HG03571 (cell line): ENCODE results near the gene PTTG2.
A peak's percentile ranks its signal among the peaks of the same experiment; 100 is the strongest.
"Not testable (repeated sequence)": the region's sequence is repeated elsewhere in the genome, so short reads cannot be mapped to it uniquely, and the experiment has no call there.

Experiments used
- ATAC-seq: cut with Tn5 transposase; IDR thresholded peaks from one replicate; pipeline ENCODE4 v1.9.1; 2021; ENCODE audit not compliant: unreplicated experiment

PTTG2 gene

DNA sequence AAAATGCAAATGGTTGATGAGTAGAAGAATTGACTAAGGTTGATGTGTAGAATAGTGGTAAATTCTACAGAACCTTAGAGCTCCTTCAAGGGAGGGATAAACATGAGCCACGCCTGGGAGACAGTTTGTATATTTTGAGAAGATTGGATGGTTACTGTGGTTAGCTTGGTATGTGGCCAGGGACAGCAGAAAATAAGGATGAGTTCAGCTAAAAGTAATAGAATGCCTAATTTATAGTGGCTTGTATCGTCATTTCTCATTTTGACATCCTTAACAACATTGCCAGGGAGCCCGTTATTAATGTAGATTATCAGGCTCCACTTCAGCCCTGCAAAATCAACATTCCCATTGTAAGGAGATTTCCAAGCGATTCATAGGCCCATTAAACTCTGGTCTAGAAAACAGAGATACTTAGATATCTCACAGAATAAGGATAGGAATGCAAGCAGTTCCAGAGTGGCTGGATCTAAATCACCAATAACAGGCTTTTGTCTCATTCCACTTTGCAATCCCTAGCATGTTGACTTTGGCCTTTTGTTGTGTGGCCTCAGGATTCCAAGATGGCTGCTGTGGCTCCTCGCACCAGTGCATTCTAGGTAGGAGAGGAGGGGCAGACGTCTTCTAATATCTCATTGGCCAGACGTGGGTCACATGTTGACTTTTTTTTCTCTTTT lies 6.4 kb upstream of the PTTG2 start:
- ATAC-seq: no peak

DNA sequence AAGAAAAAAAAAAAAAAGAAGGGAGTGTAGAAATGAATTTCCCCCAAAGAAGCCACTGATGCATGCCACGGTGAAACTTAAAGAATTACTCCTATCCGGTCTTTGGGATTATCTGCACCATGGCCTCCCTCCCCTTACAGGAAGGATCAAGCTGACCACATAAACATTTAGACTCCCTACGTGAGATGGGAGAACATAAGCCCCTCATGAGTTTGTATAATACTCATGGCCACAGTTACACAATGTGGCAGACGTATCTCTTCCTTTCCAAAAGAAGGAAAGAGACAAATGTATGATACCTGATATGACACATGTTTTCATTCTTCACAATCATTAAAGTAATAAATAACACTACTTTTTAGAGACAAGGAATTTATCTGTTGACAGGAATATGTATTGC lies 3.3 kb upstream of the PTTG2 start:
- no peak for ATAC-seq

DNA sequence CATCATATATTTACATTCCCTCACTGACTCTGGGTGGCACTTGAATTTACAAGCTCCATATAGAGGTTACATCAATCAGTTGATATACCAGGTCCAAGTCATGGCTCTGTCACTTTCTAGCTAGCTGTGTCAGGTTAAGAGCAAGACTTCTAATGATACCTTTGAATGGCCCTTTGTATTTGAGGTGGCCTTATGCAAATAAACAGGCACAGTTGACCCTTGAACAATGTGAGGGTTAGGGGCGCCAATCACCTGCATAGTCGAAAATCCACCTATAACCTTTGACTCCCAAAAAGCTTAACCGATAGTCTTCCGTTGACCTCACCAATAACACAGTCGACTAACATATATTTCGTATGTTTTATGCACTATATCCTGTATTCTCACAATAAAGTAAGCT lies 1.3 kb upstream of the PTTG2 start:
- no peak for ATAC-seq

DNA sequence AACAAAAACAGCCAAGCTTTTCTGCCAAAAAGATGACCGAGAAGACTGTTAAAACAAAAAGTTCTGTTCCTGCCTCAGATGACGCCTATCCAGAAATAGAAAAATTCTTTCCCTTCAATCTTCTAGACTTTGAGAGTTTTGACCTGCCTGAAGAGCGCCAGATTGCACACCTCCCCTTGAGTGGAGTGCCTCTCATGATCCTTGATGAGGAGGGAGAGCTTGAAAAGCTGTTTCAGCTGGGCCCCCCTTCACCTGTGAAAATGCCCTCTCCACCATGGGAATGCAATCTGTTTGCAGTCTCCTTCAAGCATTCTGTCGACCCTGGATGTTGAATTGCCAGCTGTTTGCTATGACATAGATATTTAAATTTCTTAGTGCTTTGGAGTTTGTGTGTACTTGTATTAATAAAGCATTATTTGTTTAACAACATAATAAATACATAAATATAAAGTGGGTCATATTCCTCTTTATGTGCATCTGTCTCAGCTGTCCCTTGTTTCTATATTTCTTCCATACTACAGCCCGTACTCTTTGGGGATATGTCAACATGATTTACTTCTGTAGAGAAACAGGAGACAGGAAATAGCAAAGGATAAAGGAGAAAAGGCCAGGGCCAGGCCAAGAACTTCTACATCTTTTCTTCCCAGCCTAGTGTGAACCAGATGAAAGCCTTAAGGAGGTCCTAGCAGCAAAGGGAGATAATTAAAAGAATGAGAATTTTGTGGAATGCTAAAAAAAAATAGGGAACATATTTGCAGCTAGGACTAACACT lies 667 bp downstream of the PTTG2 start:
- ATAC-seq: no peak

DNA sequence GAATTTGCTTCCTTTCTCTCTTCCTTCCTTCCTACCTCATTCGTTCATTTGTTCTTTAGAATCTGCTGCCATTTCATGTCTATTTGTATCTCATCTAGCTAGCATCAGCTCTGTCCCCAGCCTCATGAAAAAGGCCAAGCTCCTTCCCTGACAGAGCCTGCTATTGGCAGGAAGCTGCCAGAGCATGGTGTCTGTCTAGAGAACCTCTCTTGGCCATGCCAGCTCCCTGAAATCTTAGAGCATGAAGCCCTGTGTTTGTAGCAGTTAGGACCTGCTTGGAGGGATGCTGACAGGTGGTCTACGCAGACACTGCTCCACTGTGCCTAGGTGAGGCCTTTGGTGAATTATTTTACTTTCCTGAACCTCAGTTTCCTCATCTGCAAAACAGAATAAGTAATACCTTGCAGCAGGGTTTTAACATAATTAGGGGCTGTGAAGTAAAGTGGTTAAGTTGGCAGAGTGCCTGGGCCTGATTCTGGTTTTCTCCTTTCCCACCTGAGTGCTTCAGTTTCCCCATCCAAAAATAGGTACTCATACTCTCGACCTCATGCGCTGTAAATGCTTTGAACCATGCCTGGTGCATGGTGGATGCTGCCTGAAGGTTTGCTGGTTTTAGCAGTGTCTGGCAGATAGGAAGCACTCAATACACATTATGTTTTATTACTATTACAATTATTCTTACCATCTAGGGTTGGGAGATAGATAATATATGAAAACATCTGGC lies 4.7 kb downstream of the PTTG2 start:
- ATAC-seq: peak; percentile 62

DNA sequence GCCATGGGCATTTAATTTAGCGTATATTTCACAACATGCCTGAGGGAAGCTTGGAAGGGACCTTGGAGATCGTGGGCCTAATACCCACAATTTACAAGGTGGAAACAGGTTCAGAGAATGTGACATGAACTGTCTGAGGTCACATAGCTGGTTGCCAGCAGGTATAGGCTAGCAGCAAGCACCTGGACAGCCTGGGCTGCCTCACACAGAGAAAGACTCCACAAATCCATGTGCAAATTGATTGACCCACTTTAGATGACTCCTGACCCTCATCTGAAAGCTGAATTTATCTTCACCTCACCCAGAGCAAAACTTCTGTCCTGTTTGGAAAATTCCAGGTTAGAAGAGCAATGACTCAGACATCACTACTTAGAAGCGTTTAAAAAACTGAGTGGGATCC lies 5.8 kb downstream of the PTTG2 start:
- no peak for ATAC-seq

DNA sequence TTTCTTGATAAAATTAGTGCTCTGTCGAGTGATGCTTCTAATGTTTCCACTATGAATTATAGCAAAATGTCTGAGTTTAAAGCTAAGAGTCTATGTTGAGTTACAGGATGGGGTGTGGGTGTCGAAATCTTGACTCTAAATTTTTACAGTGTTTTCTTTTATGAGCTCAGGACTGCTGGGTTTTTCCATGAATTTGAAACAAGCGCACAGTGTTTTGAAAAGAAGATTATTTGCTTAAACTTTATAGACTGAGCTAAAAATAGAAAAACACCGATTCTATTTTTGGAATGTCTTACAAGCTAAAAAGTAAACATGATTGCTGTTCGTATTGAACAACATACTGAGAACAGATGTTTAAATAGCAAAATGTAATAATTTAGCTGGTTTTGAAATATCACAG lies 7.5 kb downstream of the PTTG2 start:
- ATAC-seq: no peak

DNA sequence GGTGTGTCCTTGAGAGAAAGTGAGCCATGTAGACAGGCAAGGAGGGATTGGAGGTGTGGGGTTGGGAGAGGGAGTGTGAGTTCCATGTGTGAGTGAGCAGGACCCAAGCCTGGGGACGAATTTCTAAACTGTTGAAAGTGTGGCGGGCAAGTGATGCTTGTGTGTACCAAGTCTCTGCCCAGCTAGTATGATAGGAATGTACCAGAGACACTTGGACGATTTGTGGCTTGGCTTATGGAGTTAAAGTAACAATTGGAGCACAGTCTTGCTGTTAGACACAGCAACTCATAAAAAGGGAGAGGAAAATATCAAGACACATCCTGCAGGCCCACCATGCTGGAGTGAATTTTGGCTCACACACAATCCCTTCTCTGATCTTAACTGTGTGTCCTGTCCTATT lies 8.5 kb downstream of the PTTG2 start:
- no peak for ATAC-seq

DNA sequence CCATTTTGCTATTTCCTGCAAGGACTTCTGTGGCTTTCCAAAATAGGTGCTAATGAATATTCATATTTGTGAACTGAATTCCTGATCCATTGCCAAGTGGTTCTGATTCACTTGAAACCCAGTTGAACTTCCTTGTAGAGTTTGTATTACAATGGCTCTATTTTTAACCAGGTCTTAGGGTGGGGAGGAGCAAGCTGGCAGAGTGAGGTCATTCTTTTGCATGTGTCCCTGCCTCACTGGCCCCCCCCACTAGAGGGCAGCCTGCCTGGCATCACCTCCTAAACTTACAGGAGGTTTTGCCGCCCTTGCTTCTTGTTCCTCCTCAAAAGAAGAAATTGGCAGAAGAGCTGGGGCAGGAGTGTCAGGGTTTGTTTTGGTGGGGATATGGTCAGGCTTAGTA lies 10.5 kb downstream of the PTTG2 start:
- no peak for ATAC-seq

DNA sequence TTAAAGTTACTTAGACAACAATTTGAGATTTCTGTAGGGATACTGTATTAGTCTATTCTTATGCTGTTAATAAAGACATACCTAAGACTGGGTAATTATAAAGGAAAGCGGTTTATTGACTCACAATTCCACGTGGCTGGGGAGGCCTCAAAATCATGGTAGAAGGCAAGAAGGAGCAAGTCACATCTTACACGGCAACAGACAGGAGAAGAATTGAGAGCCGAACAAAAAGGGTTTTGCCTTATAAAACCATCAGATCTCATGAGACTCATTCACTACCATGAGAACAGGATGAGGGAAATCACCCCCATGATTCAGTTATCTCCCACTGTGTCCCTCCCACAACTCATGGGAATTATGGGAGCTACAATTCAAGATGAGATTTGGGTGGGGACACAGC lies 11.0 kb downstream of the PTTG2 start:
- ATAC-seq: no peak

DNA sequence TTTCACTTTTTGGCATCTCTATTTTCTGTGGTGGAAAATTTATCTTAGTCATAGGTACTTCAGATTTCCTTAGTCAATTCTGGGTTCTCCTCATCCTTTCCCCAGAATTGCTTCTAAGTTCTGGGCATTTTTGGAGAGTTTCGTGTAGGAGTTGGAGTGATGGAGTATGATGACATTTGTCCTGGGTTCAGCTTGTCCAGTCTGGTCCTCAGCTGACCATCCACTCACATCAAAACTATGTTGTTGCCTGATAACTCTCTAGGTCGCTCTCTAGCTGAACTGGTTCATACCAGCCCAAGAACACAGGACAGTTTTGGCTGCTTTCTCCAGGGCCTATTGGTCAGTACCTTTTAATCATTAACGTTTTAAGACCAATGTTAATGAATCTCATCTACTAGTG lies 13.2 kb downstream of the PTTG2 start:
- no peak for ATAC-seq

DNA sequence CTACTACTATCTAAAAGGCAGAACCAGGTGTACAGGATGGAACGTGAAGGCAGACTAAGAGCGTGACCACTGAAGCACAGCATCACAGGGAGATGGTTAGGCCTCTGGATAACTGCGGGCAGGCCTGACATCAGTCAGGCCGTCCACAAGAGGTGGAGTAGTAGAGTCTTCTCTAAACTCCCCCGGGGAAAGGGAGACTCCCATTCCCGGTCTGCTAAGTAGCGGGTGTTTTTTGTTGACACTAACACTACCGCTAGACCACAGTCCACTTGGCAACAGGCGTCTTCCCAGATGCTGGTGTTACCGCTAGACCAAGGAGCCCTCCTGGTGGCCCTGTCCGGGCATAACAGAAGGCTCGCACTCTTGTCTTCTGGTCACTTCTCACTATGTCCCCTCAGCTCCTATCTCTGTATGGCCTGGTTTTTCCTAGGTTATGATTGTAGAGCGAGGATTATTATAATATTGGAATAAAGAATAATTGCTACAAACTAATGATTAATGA lies 15.2 kb downstream of the PTTG2 start:
- ATAC-seq: not testable (repeated sequence)

DNA sequence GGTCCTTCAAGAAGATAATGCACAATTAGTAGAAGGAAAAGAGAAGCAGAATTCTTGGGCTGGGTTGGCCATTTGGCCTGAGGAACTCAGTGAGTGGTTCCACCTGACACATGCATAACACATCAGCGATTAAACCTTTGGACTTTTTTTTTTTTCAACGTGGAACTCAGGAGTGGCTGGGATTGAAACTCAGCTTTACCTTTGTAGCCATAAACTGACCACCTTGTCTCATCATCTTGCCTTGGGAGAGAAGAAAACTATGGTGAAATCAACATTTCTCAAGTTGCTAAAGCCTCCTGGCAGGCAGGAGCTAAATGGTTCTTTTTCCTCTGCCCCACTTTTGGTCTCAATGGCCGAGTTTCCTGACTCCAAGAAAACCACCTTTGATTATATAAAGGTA lies 16.3 kb downstream of the PTTG2 start:
- ATAC-seq: no peak

DNA sequence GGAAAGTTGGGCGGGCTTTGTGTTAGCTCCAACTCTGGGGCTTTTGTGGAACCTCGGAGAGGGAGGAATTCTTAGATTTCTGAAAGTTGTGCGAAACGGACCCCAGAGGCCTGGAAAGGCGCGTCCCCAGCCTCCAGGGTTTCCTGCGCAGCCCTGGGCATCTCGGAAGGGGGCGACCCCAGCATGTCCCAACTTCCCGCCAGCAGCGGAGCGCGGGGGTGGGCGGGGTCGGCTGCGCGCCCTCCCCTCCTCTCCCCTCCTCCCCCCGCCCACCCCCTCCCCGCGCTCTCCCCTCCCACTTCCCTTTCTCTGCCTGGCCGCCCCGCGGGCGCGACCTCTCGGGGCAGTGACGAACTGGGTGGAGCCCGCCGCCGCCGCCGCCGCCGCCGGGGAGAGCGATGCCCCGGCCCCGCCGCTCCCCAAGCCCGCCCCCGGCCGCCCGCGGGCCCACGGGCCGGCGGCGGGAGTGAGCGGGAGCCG lies 16.8 kb downstream of the PTTG2 start:
- ATAC-seq: peak; percentile 74

DNA sequence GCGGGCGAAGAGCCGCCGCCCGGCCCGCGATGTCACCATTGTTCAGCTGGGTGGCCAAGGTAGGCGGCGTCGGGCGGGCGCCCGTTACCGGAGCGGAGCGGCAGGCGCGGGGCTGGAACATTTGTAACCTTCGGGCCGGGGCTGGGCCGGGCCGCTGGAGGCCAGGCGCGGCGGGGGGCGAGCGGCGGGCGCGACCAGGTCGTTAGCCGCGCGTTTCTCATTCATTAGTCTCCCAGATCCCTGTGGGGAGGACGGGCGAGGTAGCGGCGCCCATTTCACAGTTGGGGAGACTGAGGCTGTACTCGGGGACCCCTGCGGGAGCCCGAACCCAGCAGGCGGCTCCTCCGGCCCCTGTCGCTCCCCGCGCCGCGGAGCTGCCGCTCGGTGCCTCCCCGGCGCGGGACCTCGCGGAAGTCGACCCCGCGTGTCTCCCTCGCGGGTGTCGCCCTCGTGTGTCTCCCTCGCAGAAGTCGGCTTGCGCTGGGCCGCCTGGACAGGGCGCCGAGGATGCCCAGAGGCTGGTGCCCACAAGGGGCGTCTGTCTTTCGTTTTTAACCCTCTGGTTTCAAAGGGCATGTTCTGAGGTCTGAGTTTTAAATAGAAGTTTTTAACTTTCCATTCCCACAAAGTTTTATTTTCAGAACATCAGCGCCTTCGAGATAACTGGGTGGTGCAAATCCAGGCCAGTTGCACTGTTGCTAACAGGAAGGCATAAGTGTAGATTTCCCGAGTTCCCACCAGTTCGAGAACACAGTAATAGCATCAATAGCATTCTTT lies 17.5 kb downstream of the PTTG2 start:
- ATAC-seq: peak; percentile 72

DNA sequence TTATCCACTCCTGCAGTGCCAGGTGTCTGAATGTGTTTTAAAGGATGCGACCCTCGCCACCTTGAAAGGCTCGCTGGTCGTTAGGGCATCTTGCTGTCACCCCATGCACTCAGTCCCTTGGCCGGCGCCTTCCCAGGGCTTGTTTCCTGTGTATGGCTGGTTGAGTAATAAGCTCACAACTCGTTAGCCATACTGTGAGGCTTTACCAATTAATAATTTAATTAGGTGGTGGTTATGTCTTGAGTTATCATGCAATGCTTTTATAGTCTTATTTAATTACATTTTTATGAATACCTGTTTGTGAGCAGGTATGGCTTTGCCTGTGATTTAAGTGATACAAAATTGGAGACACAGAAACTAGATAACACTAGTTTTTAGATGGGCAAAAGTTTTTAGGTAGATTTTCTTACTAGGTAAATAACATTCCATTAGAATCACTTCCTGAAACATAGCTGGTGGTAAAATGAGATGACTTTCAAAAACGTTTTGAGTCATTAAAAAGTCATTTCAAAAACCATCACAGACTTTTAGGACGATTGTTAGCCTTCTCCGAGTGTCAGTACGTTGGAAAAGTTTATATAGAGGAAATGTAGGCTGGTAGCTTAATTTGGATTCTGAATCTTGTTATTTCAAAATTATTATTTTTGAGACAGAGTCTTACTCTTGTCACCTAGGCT lies 18.2 kb downstream of the PTTG2 start:
- peak; percentile 33 for ATAC-seq

DNA sequence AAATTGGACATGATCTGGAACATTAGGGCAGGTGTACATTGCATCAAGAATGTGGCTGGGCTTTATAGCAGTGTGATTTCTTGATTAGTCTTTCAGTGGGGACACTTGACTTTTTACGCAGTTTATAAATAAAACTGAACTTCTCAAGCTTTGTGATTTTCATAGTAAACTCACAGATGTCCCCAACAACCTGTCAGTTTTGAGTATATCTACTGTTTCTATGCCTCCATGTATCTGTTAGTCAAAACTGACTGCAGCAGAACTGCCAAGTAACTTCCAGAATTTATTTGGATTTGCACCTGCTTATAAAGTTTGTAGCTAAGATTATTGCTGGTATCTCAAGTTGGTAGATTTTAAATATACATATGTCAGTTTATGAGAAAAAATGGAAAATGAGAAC lies 20.0 kb downstream of the PTTG2 start:
- no peak for ATAC-seq

DNA sequence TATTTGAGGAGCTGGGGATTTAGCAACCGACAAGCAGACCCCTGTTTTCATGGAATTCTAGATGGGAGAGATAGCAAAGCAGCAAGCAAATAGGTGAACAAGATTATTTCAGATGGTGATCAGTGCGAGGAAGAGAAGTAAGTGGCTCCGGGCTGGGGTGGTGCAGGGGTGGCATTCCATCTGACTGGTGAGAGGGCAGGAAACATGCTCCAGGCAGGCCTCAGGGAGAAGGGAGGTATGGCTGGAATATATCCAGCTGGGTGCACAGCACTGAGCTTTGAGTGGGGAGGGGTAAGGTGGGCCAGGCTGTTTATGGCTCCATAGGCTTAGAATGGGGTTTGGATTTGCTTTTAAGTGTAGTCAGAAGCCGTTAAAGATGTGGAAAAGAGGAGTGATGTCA lies 21.2 kb downstream of the PTTG2 start:
- no peak for ATAC-seq

DNA sequence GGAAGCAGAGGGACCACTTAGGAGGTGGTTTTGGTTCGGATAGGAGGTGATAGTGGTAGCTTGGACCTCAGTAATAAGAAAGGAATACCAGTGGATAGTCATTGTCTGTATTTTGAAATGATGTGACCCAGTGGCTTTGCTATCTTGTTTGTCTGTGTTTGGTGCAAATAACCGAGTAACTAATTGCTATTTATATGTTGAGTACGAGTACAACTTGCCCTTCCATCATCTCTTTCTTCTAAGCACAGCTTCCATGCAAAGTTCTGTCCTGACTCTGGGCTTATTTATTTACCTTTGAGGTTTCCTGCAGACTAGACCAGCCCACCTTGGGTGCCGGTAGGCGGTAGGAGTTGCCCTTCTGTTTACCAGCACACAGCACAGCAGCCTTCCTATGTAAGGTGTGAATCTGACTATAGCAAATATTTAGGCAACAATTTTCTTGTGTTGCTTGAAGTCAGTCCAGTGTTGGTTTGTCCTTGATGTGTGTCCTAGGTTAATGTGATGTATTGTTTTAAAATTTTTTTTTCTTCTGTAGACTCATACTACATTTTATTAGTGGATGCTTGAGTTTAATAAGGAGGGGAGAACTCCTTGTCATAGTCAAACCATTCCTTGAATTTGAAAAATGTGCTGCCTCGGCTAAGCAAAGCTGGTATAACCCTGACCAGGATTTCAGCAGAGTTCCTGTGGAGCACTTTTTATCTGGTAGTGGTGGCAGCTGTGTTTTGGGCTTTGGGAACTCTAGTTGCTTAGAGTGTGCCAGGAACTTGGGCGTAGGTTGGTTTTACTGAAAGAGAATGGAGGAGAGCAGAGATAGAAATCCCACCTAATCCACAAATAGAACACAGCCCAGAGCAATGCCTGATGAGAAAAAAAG lies 21.9 kb downstream of the PTTG2 start:
- no peak for ATAC-seq
